Transverse colon (tissue), 3 donors: Measurements from ENCODE around the gene GPD2.

Experiments used
- CTCF ChIP-seq, 5 experiments: fragments of 200-600 bp in 3 of 5; fragments of 450-650 bp in 2 of 5; sonication (generic) in 3 of 5; IDR thresholded peaks; 1 replicate in 2 of 5; 2 replicates in 3 of 5; pipeline ENCODE4 v1.5.1; 2016 to 2017; ENCODE audit warnings: antibody characterized with exemption in 5 of 5, inconsistent platforms in 3 of 5, mild to moderate bottlenecking in 2 of 5, moderate library complexity in 1 of 5
- EP300 ChIP-seq: sonication (generic); formaldehyde crosslinking; IDR thresholded peaks from one replicate; pipeline ENCODE4 v1.6.1; 2017; ENCODE audit warnings: antibody characterized with exemption, low read depth
- POLR2A ChIP-seq: fragments of 450-650 bp; IDR thresholded peaks from one replicate; pipeline ENCODE4 v1.6.1; 2016; ENCODE audit warnings: antibody characterized with exemption, mild to moderate bottlenecking, moderate library complexity

DNA sequence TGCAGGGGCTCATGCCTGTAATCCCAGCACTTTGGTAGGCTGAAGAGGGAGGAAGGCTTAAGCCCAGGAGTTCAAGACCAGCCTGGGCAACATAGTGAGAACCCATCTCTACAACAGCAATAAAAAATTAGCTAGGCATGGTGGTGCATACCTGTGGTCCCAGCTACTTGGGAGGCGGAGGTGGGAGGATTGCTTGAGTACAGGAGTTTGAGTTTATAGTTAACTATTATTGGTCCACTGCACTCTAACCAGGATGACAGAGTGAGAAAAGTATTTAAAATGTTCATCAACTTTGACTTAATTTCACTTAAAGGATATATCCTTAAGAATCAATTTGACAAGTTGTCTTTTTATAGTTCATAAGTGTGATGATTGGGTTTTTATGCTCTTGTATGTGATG, 14.3 kb upstream of the GPD2 start:
- TF ChIP-seq POLR2A (no peak), CTCF (IDR thresholded peaks at IDR 0.05) (no peak), EP300 (no peak)
